Esophagus squamous epithelium (tissue), 4 donors: ENCODE results near the gene LRRC47.

Experiments used
- CTCF ChIP-seq, 6 experiments: fragments of 450-650 bp in 4 of 6; fragments of 200-600 bp in 2 of 6; sonication (generic) in 2 of 6; IDR thresholded peaks; one replicate each; pipeline ENCODE4 v1.5.1; 2016 to 2019; ENCODE audit warnings: antibody characterized with exemption in 6 of 6, mild to moderate bottlenecking in 4 of 6, moderate library complexity in 4 of 6
- POLR2A ChIP-seq, 4 donors: fragments of 450-650 bp; IDR thresholded peaks; one replicate each; pipeline ENCODE4 v1.6.1; 2017; ENCODE audit warnings: antibody characterized with exemption in 4 of 4, mild to moderate bottlenecking in 4 of 4, moderate library complexity in 3 of 4

GRCh38 chr1:3796215-3797061, at the start of gene LRRC47:
- TF ChIP-seq CTCF (IDR thresholded peaks at IDR 0.05) (peak in 3 of 6 experiments; percentile 21 to 54 (median 36)), POLR2A (IDR thresholded peaks at IDR 0.05) (peak in 3 of 4 donors; percentile 30 to 72 (median 68))
